OCI-LY3 (cell line): ENCODE data around the gene JADE2.

Experiments used
- CTCF ChIP-seq: fragments of 200-600, 300-600 bp; sonication (generic); IDR thresholded peaks from 2 replicates; pipeline ENCODE4 v1.5.1; 2014; ENCODE audit warnings: antibody characterized with exemption, low read length, low read depth
- EZH2phosphoT487 ChIP-seq: fragments of 200-600 bp; shearing (Covaris generic); IDR thresholded peaks from 2 replicates; pipeline ENCODE4 v1.6.1; 2018; ENCODE audit warnings: antibody characterized with exemption, mixed run types, low read depth

GRCh38 chr5:134509308-134510040 is 16.0 kb upstream of the JADE2 start:
- TF ChIP-seq CTCF (no peak), EZH2phosphoT487 (no peak)
